HepG2 (cell line): ENCODE results near the gene LRRC3. TPM values are rescaled to one million over a fixed set of nuclear protein-coding genes. Genes with fewer than 3 reads are reported as not detected.

ENCODE experiments used
- ATAC-seq: fragments of 200-7000 bp; cut with Tn5 transposase; 3 replicates; pipeline ENCODE4 v1.9.1; 2020; ENCODE audit warnings: mild to moderate bottlenecking, moderate library complexity
- BruUV-seq: library from RNA; stranded (reverse); fragments of 400-500 nt; replicated peaks from 2 replicates; lab custom pipeline; 2021; lab: Mats Ljungman, UMichigan
- CTCF ChIA-PET: fragments of 300-600 bp; formaldehyde crosslinking; extraction: SDS; loops from one replicate; lab custom pipeline; 2021; ENCODE audit warnings: low total read pairs, inconsistent platforms, low intra/inter-chr PET ratio; lab: Yijun Ruan, JAX
- POLR2A ChIA-PET: fragments of 350-600 bp; sonication (Branson Sonifier 250); formaldehyde crosslinking; loops from one replicate; lab custom pipeline; 2020; ENCODE audit warnings: antibody characterized with exemption, inconsistent platforms; lab: Yijun Ruan, JAX
- DNase-seq: peaks from one replicate; pipeline ENCODE4 v3.0.0-alpha.2; 2015; ENCODE audit warnings: low spot score
- FAIRE-seq: peaks from 3 replicates; lab custom pipeline; 2011; peaks lifted over from hg19 to GRCh38; lab: Jason Lieb, UNC
- H2AFZ ChIP-seq: one replicate; pipeline ENCODE4 v1.6.1; 2011; ENCODE audit warnings: low read length, inconsistent platforms
- H3K27ac ChIP-seq: fragments of 300-600 bp; 3 replicates; pipeline ENCODE4 v1.8.0; 2011; ENCODE audit warnings: mixed run types, mild to moderate bottlenecking, mixed read lengths, low read length, inconsistent platforms; ENCODE audit not compliant: insufficient read depth; ENCODE audit errors: extremely low read length
- H3K27me3 ChIP-seq, 2 experiments: fragments of 200-600 bp in 1 of 2; 2 replicates in 1 of 2; 3 replicates in 1 of 2; pipeline versions ENCODE4 v1.6.0 to v1.8.0; 2011; ENCODE audit warnings: low read length in 2 of 2, mild to moderate bottlenecking in 2 of 2, moderate library complexity in 2 of 2, inconsistent platforms in 1 of 2; ENCODE audit not compliant: insufficient read depth in 2 of 2, control insufficient read depth in 1 of 2
- H3K36me3 ChIP-seq, 2 experiments: fragments of 200-600 bp in 1 of 2; replicated peaks in 1 of 2; 2 replicates in 1 of 2; 3 replicates in 1 of 2; pipeline versions ENCODE4 v1.5.1 to v1.8.0; 2011; ENCODE audit warnings: low read length in 2 of 2, inconsistent platforms in 1 of 2; ENCODE audit not compliant: insufficient read depth in 2 of 2, control insufficient read depth in 1 of 2
- H3K4me1 ChIP-seq: 2 replicates; pipeline ENCODE4 v1.5.1; 2012; ENCODE audit warnings: low read length, inconsistent platforms; ENCODE audit not compliant: insufficient read depth
- H3K4me2 ChIP-seq: 2 replicates; pipeline ENCODE4 v1.6.0; 2011; ENCODE audit warnings: low read depth, low read length, inconsistent platforms
- H3K4me3 ChIP-seq, 3 experiments: fragments of 200-600 bp in 1 of 3; sonication (generic), shearing (Covaris generic) in 1 of 3; replicated peaks in 1 of 3; 2 replicates each; pipeline ENCODE4 v1.5.1; 2011 to 2016; ENCODE audit warnings: low read length in 3 of 3, inconsistent platforms in 2 of 3, low read depth in 2 of 3, mild to moderate bottlenecking in 2 of 3, control low read depth in 1 of 3, mixed read lengths in 1 of 3; ENCODE audit not compliant: insufficient read depth in 1 of 3
- H3K79me2 ChIP-seq: one replicate; pipeline ENCODE4 v1.6.1; 2011; ENCODE audit warnings: low read length, inconsistent platforms; ENCODE audit not compliant: insufficient read depth
- H3K9ac ChIP-seq: 2 replicates; pipeline ENCODE4 v1.6.0; 2011; ENCODE audit warnings: mild to moderate bottlenecking, low read depth, low read length, inconsistent platforms; ENCODE audit not compliant: insufficient read depth
- H3K9me3 ChIP-seq: 2 replicates; pipeline ENCODE4 v1.5.1; 2012; ENCODE audit warnings: mild to moderate bottlenecking, low read length
- H4K20me1 ChIP-seq: 2 replicates; pipeline ENCODE4 v1.6.0; 2011; ENCODE audit warnings: inconsistent platforms, mild to moderate bottlenecking, low read length, moderate library complexity; ENCODE audit not compliant: insufficient read depth
- GLI4 ChIP-seq: sonication (generic); formaldehyde crosslinking; IDR thresholded peaks from 2 replicates; pipeline ENCODE4 v1.5.1; 2020; ENCODE audit warnings: missing genetic modification reagents, mild to moderate bottlenecking, moderate library complexity, borderline replicate concordance
- HNRNPK ChIP-seq: fragments of 200-400 bp; formaldehyde crosslinking; IDR thresholded peaks from 2 replicates; pipeline ENCODE4 v1.6.1; 2018; ENCODE audit warnings: low read length, low read depth, moderate library complexity, mild to moderate bottlenecking; ENCODE audit not compliant: poor library complexity, severe bottlenecking
- PCBP1 ChIP-seq: fragments of 200-400 bp; formaldehyde crosslinking; IDR thresholded peaks from 2 replicates; pipeline ENCODE4 v1.6.1; 2017; ENCODE audit warnings: mild to moderate bottlenecking, low read depth, low read length, borderline replicate concordance
- ZNF234 ChIP-seq: sonication (generic); formaldehyde crosslinking; conservative IDR thresholded peaks from 2 replicates; pipeline ENCODE4 v1.5.1; 2020; ENCODE audit warnings: mild to moderate bottlenecking, missing genetic modification reagents
- ZNF883 ChIP-seq: sonication (generic); formaldehyde crosslinking; IDR thresholded peaks from 2 replicates; pipeline ENCODE4 v1.5.1; 2020; ENCODE audit warnings: mild to moderate bottlenecking, missing genetic modification reagents; ENCODE audit errors: not compliant biosample characterization
- WGBS: methylation state at CpG from one replicate; pipeline ENCODE4 v1.1.6; 2017; ENCODE audit warnings: low lambda C conversion rate; 5-methylcytosine and 5-hydroxymethylcytosine counted together
- in situ Hi-C: cut with HindIII; loops from 2 replicates; pipeline ENCODE4 v1.10.0; 2017; ENCODE audit warnings: low pct_unique_long_range_greater_than_20kb; ENCODE audit not compliant: extremely low pct_ligation_motif_present
- intact Hi-C: fragments of 100-400 bp; cut with micrococcal nuclease; formaldehyde crosslinking; loops from one replicate; pipeline ENCODE4 v1.10.0; 2022; ENCODE audit not compliant: unreplicated experiment
- polyA plus RNA-seq, 8 experiments: library from polyadenylated mRNA; depleted of rRNA in 3 of 8; stranded (reverse) in 7 of 8; unstranded in 1 of 8; fragments of >200 nt; fragmentation: Illumina TruSeq in 4 of 8; extraction: Trizol in 4 of 8; gene quantifications; 2 replicates each; pipeline versions ENCODE4 v1.2.1 to v1.2.3, GENCODE V29; 2011 to 2016; ENCODE audit warnings: low read depth in 4 of 8, missing spikeins in 1 of 8, mixed read lengths in 1 of 8; ENCODE audit not compliant: insufficient read depth in 1 of 8
- total RNA-seq, 5 experiments: library from RNA; depleted of rRNA; stranded (reverse); fragments of >200 nt; fragmentation: Illumina TruSeq; extraction: Trizol; gene quantifications; 2 replicates each; pipeline ENCODE4 v1.2.3, GENCODE V29; 2016; ENCODE audit warnings: low read depth in 1 of 5

The LRRC3 gene
- total and polyA plus RNA-seq, 2 of the 13 experiments (the other 11 are each of a cell fraction or from before 2014, with no cell fraction given): 4.8 to 16.5 TPM

DNA sequence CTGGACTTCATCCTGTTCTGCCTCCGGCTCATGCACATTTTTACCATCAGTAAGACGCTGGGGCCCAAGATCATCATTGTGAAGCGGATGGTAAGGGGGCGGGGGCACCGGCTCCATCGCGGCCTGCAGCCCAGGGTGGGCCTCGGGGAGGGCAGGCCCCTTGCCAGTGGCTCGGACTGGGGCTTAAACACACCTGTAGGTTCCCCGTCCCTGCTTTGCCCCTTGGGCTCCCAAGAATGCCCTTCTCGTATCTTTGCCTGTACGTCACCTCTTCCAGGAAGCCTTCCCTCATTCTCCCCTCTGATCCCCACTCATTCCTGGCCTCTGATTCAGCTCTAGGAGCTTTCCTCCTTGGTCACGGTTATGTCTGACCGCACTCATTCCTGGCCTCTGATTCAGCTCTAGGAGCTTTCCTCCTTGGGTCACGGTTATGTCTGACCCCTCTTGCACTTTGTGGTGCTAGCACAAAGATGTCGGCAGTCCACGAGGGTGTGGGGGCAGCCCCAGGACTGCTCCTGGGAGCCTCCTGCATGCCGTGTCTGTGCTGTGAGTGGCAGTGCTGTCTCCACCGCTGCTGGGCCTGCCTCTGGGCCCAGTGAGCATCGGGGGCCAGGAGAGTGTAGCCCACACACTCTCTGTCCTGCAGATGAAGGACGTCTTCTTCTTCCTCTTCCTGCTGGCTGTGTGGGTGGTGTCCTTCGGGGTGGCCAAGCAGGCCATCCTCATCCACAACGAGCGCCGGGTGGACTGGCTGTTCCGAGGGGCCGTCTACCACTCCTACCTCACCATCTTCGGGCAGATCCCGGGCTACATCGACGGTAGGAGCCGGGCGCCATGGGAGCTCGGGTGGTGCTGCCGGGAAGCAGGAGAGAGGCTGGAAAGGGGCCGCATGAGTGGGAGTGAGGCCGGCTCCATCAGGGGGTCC lies 49.1 kb upstream of the LRRC3 start:
- Histone ChIP-seq H3K27ac (no peak overlapping the region), H3K79me2 (no peaks in the 10 kb centered on the region), H4K20me1 (no peaks in the 10 kb centered on the region), H3K9ac (no peak overlapping the region), H3K36me3 (no peaks in the 10 kb centered on the region), H3K4me1 (no peaks in the 10 kb centered on the region), H3K4me3 (no peak overlapping the region), H3K27me3 (peaks cover 0 to 10% of the 10 kb centered on the region in 2 experiments; a peak in 2 of 5 replicates), H2AFZ (no peak overlapping the region), H3K9me3 (0 out of 2 replicates have a peak, but pooled peaks cover 7% of the 10 kb centered on the region), H3K4me2 (no peak overlapping the region)
- 34% methylated on average over 20 of the region's 37 CpGs for WGBS
- in situ Hi-C loops (no loop called here), intact Hi-C loops (no loop called here)
- FAIRE-seq (no peak), ATAC-seq (no peak), DNase-seq (no peak)
- TF ChIP-seq GLI4 (CRISPR knock-in tag) (no peak), ZNF883 (CRISPR knock-in tag) (no peak)
- POLR2A ChIA-PET: no interaction called here
- CTCF ChIA-PET: no interaction called here
- BruUV-seq: no TSS peak

- Histone ChIP-seq H3K27me3 (peaks cover 0 to 4% of the 10 kb centered on the region in 2 experiments; a peak in 2 of 5 replicates), H4K20me1 (no peaks in the 10 kb centered on the region), H3K4me1 (no peaks in the 10 kb centered on the region), H3K9ac (no peak overlapping the region), H3K27ac (no peak overlapping the region), H3K36me3 (no peaks in the 10 kb centered on the region), H3K4me2 (no peak overlapping the region), H3K4me3 (no peak overlapping the region), H3K79me2 (no peaks in the 10 kb centered on the region), H3K9me3 (0 out of 2 replicates have a peak, but pooled peaks cover 7% of the 10 kb centered on the region), H2AFZ (no peak overlapping the region)
- FAIRE-seq: no peak
- WGBS: 39% methylated on average over 8 of the region's 8 CpGs
- BruUV-seq: no TSS peak
- no peak for DNase-seq
- ChIA-PET POLR2A (no interaction called here), CTCF (no interaction called here)
- TF ChIP-seq HNRNPK (peak; percentile 62), ZNF234 (CRISPR knock-in tag) (no peak), PCBP1 (0 out of 2 replicates have a peak, but pooled peaks have one; percentile 55)
- in situ Hi-C loops: no loop called here
- intact Hi-C loops: no loop called here
- no peak for ATAC-seq
These were observed 48.4 kb upstream of the LRRC3 start for GRCh38 chr21:44406953-44407352.
